NCI-H1930 (cell line): ENCODE results near the gene RPL14.
"Not testable (repeated sequence)": the region's sequence is repeated elsewhere in the genome, so short reads cannot be mapped to it uniquely, and the experiment has no call there.

ENCODE experiments used
- DNase-seq, 2 experiments: peaks; one replicate each; lab custom pipeline; 2025; lab: John Stamatoyannopoulos, UW

Gene RPL14

GRCh38 chr3:40456940-40457823, at the start of gene RPL14:
RPL14 (plus strand) TSS chr3:40457339; CDS start chr3:40457472, 133 bp downstream.
- peak; percentile 80 to 86 for DNase-seq

- DNase-seq, result no peak
These were observed 49.5 kb upstream of the RPL14 start for GRCh38 chr3:40407611-40408010.

- no peak for DNase-seq
These were observed 42.9 kb upstream of the RPL14 start for GRCh38 chr3:40414270-40414669.

- DNase-seq, result no peak
These were observed 39.1 kb upstream of the RPL14 start for GRCh38 chr3:40417845-40418543.

DNA sequence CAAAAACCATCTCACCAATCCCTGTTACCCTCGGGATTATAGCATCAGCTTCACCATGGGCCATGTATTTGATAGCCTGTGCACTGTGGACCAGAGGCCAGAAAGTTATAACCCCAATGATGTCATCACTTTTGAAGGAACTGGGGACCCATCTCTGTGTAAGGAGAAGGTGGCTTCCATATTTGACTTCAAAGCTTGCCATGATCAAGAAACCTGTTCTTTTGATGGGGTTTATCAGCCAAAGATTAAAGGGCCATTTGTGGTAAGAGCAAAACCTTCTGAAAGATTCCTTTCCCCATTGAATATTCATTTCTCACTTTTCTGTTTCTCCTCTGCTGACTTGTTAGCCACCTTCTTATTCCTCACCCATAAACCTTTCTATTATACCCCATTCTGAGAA, 34.3 kb upstream of the RPL14 start:
- no peak for DNase-seq

DNA sequence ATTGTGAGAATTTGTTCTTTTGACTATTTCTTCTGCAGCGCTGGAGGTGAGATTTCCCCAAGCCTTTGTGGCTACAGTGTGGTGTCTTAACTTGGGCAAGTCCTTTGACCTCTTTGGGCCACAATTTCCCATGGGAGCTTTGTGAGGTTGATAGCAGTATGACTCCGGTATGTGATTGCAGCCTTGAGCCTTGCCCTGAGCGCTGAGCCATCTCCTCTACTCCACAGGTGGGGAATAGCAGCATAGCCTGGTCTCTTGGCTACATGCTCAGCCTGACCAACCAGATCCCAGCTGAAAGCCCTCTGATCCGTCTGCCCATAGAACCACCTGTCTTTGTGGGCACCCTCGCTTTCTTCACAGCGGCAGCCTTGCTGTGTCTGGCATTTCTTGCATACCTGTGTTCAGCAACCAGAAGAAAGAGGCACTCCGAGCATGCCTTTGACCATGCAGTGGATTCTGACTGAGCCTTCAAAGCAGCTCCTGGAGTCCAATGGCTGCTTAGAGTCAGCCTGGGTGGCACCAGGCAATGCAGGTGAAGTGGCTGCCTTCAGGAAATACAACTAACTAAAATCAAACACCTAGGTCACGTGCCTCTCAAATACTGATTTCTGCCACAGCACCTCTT, 30.0 kb upstream of the RPL14 start:
- no peak for DNase-seq

GRCh38 chr3:40432793-40433192, 24.3 kb upstream of the RPL14 start:
- DNase-seq, result no peak

- DNase-seq, result no peak
These were observed 19.2 kb upstream of the RPL14 start for GRCh38 chr3:40437889-40438288.

DNA sequence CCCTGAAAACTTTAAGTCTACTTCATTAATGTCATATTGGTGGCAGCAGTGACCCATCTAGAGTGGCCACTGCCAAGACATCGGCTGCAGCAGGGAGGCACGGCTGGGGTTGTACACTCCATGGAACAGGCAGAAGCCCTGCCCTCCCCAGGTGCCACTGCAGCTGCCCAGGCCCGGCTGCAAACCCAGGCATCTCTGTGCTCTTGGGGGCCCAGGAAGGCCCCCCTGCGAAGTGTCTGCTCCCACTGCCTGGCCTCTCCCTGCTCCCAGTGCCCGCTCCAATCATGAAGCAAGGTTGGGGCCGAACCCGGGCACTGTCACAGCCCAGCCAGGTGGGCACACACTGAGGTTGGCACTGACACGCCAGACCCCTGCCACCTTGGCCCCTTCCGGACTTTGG, 12.1 kb upstream of the RPL14 start:
- no peak for DNase-seq

DNA sequence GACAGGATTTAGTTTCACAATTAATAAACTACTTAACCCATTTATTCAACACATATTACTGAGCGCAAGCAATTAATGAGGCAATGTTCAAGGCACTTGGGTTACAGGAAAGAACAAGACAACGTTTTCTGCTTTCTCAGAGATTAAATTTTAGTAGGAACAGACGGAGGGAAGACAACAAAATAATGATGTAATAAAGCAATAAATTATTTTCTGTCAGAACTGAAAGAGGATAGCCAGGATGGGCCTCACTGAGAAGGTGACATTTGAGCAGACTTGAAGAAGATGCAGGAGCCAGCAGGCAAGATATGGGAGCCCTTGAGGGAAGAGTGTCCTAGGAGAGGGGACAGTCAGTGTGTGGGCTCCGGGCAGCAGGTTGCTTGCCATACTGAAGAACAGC, 11.3 kb upstream of the RPL14 start:
- no peak for DNase-seq

- no peak for DNase-seq
These were observed 6.7 kb upstream of the RPL14 start for GRCh38 chr3:40450438-40450837.

DNA sequence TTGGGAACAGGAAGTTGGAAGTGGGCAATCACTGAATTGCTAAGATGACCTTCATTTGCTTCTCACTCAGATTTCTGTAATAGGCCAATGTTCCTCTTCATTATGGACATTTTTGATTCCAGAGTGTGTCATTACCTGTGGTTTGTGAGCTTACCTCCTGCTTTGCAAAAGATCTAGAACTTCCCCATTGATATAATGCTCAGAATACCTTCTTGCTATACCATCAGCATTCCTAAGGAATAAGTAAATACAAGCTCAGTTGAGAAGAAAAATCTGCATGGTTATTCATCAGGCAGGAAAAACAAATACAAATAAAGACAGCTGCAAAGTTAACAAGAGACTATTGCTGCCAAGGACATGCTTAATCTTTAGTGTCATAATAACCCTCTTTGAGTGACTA, 5.6 kb upstream of the RPL14 start:
- DNase-seq, result no peak

- DNase-seq, result no peak
These were observed 5.1 kb upstream of the RPL14 start for GRCh38 chr3:40452057-40452456.

GRCh38 chr3:40452562-40452875, 4.6 kb upstream of the RPL14 start:
- no peak for DNase-seq

- DNase-seq, result peak; percentile 91 to 94
These were observed 4.0 kb upstream of the RPL14 start for GRCh38 chr3:40452876-40453730.

- DNase-seq, result no peak
These were observed 3.2 kb upstream of the RPL14 start for GRCh38 chr3:40453933-40454332.

- DNase-seq, result no peak
These were observed 1.8 kb upstream of the RPL14 start for GRCh38 chr3:40455328-40455727.

- DNase-seq, result no peak
These were observed 730 bp upstream of the RPL14 start for GRCh38 chr3:40456279-40456939.

GRCh38 chr3:40458473-40458872, 1.3 kb downstream of the RPL14 start:
- no peak for DNase-seq

DNA sequence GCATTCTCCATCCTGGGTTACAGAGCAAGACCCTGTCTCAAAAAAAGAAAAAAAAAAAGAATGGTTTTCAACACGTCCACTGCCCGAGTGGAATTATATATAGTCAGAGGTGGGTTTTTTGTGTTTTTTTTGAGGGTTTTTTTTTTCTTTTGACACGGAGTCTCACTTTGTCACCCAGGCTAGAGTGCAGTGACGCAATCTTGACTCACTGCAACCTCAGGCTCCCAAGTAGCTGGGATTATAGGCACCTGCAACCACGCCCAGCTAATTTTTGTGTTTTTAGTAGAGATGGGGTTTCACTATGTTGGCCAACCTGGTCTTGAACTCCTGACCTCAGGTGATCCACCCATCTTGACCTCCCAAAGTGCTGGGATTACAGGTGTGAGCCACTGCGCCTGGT, 3.3 kb downstream of the RPL14 start:
- not testable (repeated sequence) for DNase-seq

DNA sequence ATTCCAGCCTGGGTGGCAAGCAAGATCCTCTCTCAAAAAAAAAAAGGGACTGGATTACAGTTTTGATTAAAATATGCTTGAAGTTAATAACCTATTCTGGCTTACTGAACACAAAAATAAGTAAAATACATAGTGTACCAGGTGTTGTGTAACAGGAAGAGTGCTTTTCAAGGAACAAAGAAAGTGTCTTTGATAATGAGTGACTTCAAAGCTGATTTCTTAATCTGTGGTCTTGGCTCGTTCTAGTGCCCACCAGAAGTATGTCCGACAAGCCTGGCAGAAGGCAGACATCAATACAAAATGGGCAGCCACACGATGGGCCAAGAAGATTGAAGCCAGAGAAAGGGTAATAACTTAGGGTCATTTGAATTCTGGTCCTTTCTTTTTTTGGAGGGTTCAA, 4.0 kb downstream of the RPL14 start:
- no peak for DNase-seq

- DNase-seq, result not testable (repeated sequence)
These were observed 5.7 kb downstream of the RPL14 start for GRCh38 chr3:40462838-40463237.
